GM12891 (cell line): ENCODE measurements around the gene PTPN6.

Experiments
- POLR2A ChIP-seq: IDR thresholded peaks from 2 replicates; pipeline ENCODE4 v1.6.1; 2011; ENCODE audit warnings: low read depth, low read length, control low read depth
- POLR2AphosphoS5 ChIP-seq: IDR thresholded peaks from 2 replicates; pipeline ENCODE4 v1.6.1; 2011; ENCODE audit warnings: low read depth, low read length, control low read depth
- TAF1 ChIP-seq: IDR thresholded peaks from 2 replicates; pipeline ENCODE4 v1.6.1; 2011; ENCODE audit warnings: low read depth, low read length, control low read depth

- TF ChIP-seq POLR2AphosphoS5, result no peak
- peak; percentile 53; the same call in 1 of the 2 replicates for TF ChIP-seq POLR2A
- no peak for TF ChIP-seq TAF1
These were observed 9.6 kb downstream of the PTPN6 start for GRCh38 chr12:6960593-6961277.
